ENCODE measurements around the gene DMRT3. TPM values are rescaled to one million over a fixed set of nuclear protein-coding genes. Genes with fewer than 3 reads are reported as not detected.
A peak's percentile ranks its signal among the peaks of the same experiment; 100 is the strongest.

Gene DMRT3
- polyA plus RNA-seq (2012; ENCODE audit: missing spikeins): not detected

GRCh38 chr9:976258-976942, at the start of gene DMRT3:
TSS of gene DMRT3 (plus strand) at chr9:976655. CDS start at chr9:977002, 347 bp downstream.
- DNase-seq (ENCODE audit: insufficient read length) (no peak), FAIRE-seq (no peak)
- no peak for TF ChIP-seq TAF1 (IDR thresholded peaks at IDR 0.05; ENCODE audit: borderline replicate concordance, low read depth, low read length)
- no peak for TF ChIP-seq POLR2AphosphoS5 (IDR thresholded peaks at IDR 0.05; ENCODE audit: low read depth, low read length)
- TF ChIP-seq POLR2A (IDR thresholded peaks at IDR 0.05; ENCODE audit: low read depth, low read length): no peak

- TF ChIP-seq POLR2AphosphoS5 (IDR thresholded peaks at IDR 0.05; ENCODE audit: low read depth, low read length): no peak
- no peak for TF ChIP-seq POLR2A (IDR thresholded peaks at IDR 0.05; ENCODE audit: low read depth, low read length)
- no peak for TF ChIP-seq TAF1 (IDR thresholded peaks at IDR 0.05; ENCODE audit: borderline replicate concordance, low read depth, low read length)
- no peak for FAIRE-seq
- no peak for DNase-seq (ENCODE audit: insufficient read length)
Observed at GRCh38 chr9:926976-927375, 49.5 kb upstream of the DMRT3 start.

GRCh38 chr9:928363-929042, 48.0 kb upstream of the DMRT3 start:
- TF ChIP-seq POLR2A (IDR thresholded peaks at IDR 0.05; ENCODE audit: low read depth, low read length): no peak
- TF ChIP-seq POLR2AphosphoS5 (IDR thresholded peaks at IDR 0.05; ENCODE audit: low read depth, low read length): no peak
- no peak for TF ChIP-seq TAF1 (IDR thresholded peaks at IDR 0.05; ENCODE audit: borderline replicate concordance, low read depth, low read length)
- no peak for FAIRE-seq
- peak; percentile 13 for DNase-seq (ENCODE audit: insufficient read length)

DNA sequence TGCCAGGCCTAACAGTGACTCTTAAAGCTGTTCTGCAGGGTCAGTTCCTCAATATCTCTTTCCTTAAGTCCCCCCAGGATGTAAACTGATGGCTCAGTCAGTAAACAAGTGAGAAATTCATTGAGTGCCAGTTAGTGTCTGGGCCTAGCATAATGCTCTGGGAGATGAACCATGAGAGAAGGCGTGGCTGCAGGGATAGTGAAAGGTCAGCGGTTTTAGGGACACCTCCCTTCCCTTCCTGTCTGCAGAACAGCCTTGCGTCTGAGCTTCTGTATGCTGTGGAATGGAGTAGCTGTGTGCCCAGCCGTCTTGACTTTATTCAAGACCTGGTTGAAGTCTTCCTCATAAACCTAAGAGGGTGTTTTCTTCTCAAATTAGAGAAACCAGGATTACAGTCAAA, 46.7 kb upstream of the DMRT3 start:
- FAIRE-seq (no peak), DNase-seq (ENCODE audit: insufficient read length) (no peak)
- TF ChIP-seq POLR2A (IDR thresholded peaks at IDR 0.05; ENCODE audit: low read depth, low read length): no peak
- TF ChIP-seq POLR2AphosphoS5 (IDR thresholded peaks at IDR 0.05; ENCODE audit: low read depth, low read length): no peak
- TF ChIP-seq TAF1 (IDR thresholded peaks at IDR 0.05; ENCODE audit: borderline replicate concordance, low read depth, low read length): no peak

DNA sequence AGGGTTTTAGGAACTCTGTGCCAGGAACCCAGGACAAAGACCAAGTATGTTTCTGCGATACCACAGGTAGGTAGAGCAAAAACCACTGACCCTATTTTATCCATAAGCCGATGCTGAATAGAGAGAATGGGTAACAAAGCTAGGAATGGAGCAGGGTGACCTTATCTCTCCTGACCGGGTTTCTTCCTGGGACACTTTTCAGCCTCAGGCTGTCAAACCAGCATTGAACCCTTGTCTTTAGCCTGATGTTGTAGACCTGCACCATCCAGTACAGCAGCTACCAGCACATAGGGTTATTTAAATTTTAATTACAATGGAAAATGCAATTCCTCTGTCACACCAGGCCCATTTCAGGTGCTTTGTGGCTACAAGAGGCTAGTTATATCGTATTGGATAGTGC, 43.1 kb upstream of the DMRT3 start:
- TF ChIP-seq POLR2A (IDR thresholded peaks at IDR 0.05; ENCODE audit: low read depth, low read length) (no peak), POLR2AphosphoS5 (IDR thresholded peaks at IDR 0.05; ENCODE audit: low read depth, low read length) (no peak), TAF1 (IDR thresholded peaks at IDR 0.05; ENCODE audit: borderline replicate concordance, low read depth, low read length) (no peak)
- DNase-seq (ENCODE audit: insufficient read length) (no peak), FAIRE-seq (no peak)

DNA sequence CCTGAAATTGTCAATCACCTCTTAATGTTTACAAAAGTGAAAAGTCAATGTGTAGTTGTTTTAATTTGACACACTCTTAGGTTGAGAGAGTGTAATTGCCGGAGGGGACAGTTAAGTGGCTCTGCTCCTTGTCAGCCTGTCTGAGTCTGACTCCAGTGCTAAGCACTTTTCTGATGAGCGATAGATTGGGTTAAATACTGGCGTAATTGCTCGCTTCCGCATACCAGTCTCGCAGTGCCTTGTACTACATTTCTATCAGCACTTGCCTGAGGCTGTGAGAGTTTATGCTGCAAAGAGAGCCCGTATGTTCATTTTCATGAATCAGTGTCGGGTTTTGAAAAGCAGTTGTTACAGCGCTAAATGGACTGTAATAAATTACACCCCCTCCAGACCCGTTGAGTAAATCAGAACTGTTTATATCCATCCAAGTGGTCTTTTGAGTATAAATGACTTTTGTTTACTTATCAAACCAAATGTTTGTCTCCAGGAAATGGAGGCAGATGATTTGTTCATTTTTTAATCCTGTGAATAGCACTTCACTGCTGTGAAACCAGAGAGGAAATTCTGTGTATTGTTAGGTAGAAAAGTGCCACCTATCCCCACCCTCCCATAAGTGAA, 41.0 kb upstream of the DMRT3 start:
- FAIRE-seq (no peak), DNase-seq (ENCODE audit: insufficient read length) (no peak)
- no peak for TF ChIP-seq POLR2A (IDR thresholded peaks at IDR 0.05; ENCODE audit: low read depth, low read length)
- TF ChIP-seq POLR2AphosphoS5 (IDR thresholded peaks at IDR 0.05; ENCODE audit: low read depth, low read length): no peak
- TF ChIP-seq TAF1 (IDR thresholded peaks at IDR 0.05; ENCODE audit: borderline replicate concordance, low read depth, low read length): no peak

- TF ChIP-seq POLR2A (IDR thresholded peaks at IDR 0.05; ENCODE audit: low read depth, low read length) (no peak), POLR2AphosphoS5 (IDR thresholded peaks at IDR 0.05; ENCODE audit: low read depth, low read length) (no peak), TAF1 (IDR thresholded peaks at IDR 0.05; ENCODE audit: borderline replicate concordance, low read depth, low read length) (no peak)
- DNase-seq (ENCODE audit: insufficient read length) (no peak), FAIRE-seq (no peak)
Observed at GRCh38 chr9:942805-943580, 33.5 kb upstream of the DMRT3 start.

GRCh38 chr9:947985-948384, 28.5 kb upstream of the DMRT3 start:
- FAIRE-seq: no peak
- no peak for DNase-seq (ENCODE audit: insufficient read length)
- TF ChIP-seq POLR2A (IDR thresholded peaks at IDR 0.05; ENCODE audit: low read depth, low read length) (no peak), POLR2AphosphoS5 (IDR thresholded peaks at IDR 0.05; ENCODE audit: low read depth, low read length) (no peak), TAF1 (IDR thresholded peaks at IDR 0.05; ENCODE audit: borderline replicate concordance, low read depth, low read length) (no peak)

DNA sequence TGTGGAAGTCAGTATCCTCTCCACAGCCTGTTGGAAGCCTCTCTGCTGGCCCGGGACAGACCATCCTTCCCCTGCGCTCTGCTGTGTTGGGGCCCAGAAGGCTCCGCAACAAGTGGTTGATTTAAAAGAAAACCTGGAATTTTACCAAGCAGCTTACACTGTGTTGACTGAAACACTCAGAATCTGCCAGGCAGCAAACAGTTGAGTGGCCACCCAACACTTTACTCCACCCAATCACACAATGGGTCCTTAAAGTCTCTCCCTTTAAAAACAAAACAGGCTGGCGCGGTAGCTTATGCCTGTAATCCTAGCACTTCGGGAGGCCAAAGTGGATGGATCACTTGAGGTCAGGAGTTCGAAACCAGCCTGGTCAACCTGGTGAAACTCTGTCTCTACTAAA, 28.0 kb upstream of the DMRT3 start:
- TF ChIP-seq POLR2A (IDR thresholded peaks at IDR 0.05; ENCODE audit: low read depth, low read length): no peak
- TF ChIP-seq TAF1 (IDR thresholded peaks at IDR 0.05; ENCODE audit: borderline replicate concordance, low read depth, low read length): no peak
- no peak for TF ChIP-seq POLR2AphosphoS5 (IDR thresholded peaks at IDR 0.05; ENCODE audit: low read depth, low read length)
- FAIRE-seq (no peak), DNase-seq (ENCODE audit: insufficient read length) (no peak)

- DNase-seq (ENCODE audit: insufficient read length) (no peak), FAIRE-seq (no peak)
- TF ChIP-seq POLR2AphosphoS5 (IDR thresholded peaks at IDR 0.05; ENCODE audit: low read depth, low read length) (no peak), POLR2A (IDR thresholded peaks at IDR 0.05; ENCODE audit: low read depth, low read length) (no peak), TAF1 (IDR thresholded peaks at IDR 0.05; ENCODE audit: borderline replicate concordance, low read depth, low read length) (no peak)
Observed at GRCh38 chr9:950139-950538, 26.3 kb upstream of the DMRT3 start.

GRCh38 chr9:952546-952945, 23.9 kb upstream of the DMRT3 start:
- FAIRE-seq (no peak), DNase-seq (ENCODE audit: insufficient read length) (no peak)
- TF ChIP-seq TAF1 (IDR thresholded peaks at IDR 0.05; ENCODE audit: borderline replicate concordance, low read depth, low read length) (no peak), POLR2AphosphoS5 (IDR thresholded peaks at IDR 0.05; ENCODE audit: low read depth, low read length) (no peak), POLR2A (IDR thresholded peaks at IDR 0.05; ENCODE audit: low read depth, low read length) (no peak)
